NCI-H748 (cell line): ENCODE measurements around the gene PPP1R1C.
A peak's percentile ranks its signal among the peaks of the same experiment; 100 is the strongest.
"Not testable (repeated sequence)": the region's sequence is repeated elsewhere in the genome, so short reads cannot be mapped to it uniquely, and the experiment has no call there.

Experiments used
- DNase-seq: peaks from one replicate; lab custom pipeline; 2025; ENCODE audit not compliant: unreplicated experiment; lab: John Stamatoyannopoulos, UW

Gene PPP1R1C, protein sequence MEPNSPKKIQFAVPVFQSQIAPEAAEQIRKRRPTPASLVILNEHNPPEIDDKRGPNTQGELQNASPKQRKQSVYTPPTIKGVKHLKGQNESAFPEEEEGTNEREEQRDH

GRCh38 chr2:181985632-181986205 lies at the start of gene PPP1R1C:
Gene PPP1R1C (plus strand): TSS chr2:181985853. CDS start chr2:181986111, 258 bp downstream.
- peak; percentile 32 for DNase-seq

GRCh38 chr2:181937473-181937872 lies 48.2 kb upstream of the PPP1R1C start:
- no peak for DNase-seq

DNA sequence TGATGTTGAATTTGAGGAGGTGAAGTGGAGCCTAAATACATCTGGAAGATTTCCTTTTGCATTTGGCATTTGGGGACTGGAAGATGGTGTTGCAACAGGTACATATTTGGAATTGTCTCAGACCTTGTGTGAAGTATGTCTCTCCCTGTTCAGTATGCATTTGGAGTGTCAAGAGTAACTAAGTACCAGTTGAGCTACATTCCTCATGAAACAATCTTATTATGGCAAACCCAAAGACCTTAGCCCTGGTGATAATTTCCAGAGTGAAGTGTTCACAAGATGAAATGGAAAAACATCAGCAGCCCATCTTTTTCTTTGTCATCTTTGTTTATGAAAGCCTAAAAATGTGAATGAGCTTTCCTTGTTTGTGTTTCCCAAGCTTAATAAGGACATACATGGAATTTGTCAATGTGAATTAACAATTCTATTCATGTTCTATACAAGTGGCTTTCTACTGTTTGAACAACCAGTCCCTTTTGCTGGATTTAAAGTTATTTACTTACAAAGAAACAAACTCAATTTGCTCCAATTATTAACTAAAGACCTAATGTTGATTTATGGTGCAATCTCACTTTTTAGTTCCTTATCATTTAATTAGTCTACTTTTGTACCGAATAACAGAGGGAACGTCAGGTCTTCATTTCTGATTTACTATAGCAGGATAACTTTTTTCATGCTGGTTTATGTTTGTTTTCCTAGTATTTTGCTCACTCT lies 42.1 kb upstream of the PPP1R1C start:
- no peak for DNase-seq

- no peak for DNase-seq
Measured at GRCh38 chr2:181944164-181944913, 41.3 kb upstream of the PPP1R1C start.

- DNase-seq: no peak
Measured at GRCh38 chr2:181944914-181945291, 40.8 kb upstream of the PPP1R1C start.

- no peak for DNase-seq
Measured at GRCh38 chr2:181946444-181947127, 39.1 kb upstream of the PPP1R1C start.

DNA sequence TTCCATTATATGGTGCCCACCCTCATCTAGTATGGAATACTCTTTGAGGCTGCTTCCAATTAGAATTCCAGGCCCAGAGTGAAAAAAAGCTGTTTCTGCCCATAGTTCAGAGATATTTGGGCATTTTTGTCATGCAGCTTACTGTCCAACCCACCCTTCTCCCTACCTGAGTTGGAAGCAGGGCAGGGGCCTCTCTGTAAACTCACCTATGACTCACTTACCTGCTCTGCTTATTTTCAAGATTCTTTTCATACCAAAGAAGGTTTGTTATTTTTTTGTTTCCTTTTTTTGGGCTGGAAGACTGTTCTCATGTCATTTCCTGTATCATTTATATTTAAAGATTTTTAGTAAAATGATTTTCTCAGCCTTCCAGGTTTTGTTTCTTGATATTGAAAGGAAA lies 38.4 kb upstream of the PPP1R1C start:
- no peak for DNase-seq

GRCh38 chr2:181948227-181948626 lies 37.4 kb upstream of the PPP1R1C start:
- no peak for DNase-seq

- no peak for DNase-seq
Measured at GRCh38 chr2:181949047-181949446, 36.6 kb upstream of the PPP1R1C start.

DNA sequence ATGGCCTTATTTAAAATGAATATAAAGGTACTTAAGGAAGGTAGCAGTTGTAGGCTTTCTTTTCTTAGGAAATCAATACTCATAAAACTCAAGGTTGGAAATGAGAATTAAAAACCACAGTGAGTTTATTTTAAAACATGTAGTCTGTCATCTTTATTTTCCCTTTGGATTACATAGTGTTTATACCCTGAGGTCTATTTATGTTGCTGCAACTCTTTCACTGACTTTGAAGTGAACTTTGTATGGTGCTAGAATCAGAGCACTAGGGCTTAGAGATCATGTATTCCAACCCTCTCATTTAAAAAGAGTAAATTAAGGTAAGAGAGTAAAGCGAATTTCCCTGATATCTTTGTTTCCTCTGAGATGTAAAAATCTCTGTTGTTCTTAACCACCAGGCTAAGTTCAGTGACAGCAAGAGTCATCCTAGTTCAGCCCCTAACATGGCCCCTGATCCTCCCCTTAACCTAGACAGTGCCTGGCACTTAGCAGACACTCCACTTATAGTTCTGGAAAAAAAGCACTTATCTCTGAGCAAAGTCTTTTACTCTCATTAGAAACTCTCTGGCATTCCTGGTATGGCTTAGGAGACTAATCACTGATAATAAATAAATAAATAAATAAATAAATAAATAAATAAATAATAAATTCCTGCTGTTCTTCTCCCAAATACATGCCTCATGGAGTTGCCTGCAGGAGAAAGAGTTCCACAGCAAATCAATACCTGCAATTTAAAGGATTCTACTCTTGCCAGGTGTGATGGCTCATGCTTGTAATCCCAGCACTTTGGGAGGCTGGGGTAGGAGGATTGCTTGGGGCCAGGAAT lies 33.0 kb upstream of the PPP1R1C start:
- DNase-seq: no peak

- no peak for DNase-seq
Measured at GRCh38 chr2:181953881-181954537, 31.6 kb upstream of the PPP1R1C start.

GRCh38 chr2:181954538-181954883 lies 31.1 kb upstream of the PPP1R1C start:
- DNase-seq: no peak

GRCh38 chr2:181955010-181955409 lies 30.6 kb upstream of the PPP1R1C start:
- no peak for DNase-seq

GRCh38 chr2:181955866-181956265 lies 29.8 kb upstream of the PPP1R1C start:
- not testable (repeated sequence) for DNase-seq

- peak; percentile 27 for DNase-seq
Measured at GRCh38 chr2:181957668-181958067, 28.0 kb upstream of the PPP1R1C start.

- DNase-seq: no peak
Measured at GRCh38 chr2:181958726-181959125, 26.9 kb upstream of the PPP1R1C start.

- DNase-seq: no peak
Measured at GRCh38 chr2:181959508-181959907, 26.1 kb upstream of the PPP1R1C start.

- not testable (repeated sequence) for DNase-seq
Measured at GRCh38 chr2:181961167-181961566, 24.5 kb upstream of the PPP1R1C start.

DNA sequence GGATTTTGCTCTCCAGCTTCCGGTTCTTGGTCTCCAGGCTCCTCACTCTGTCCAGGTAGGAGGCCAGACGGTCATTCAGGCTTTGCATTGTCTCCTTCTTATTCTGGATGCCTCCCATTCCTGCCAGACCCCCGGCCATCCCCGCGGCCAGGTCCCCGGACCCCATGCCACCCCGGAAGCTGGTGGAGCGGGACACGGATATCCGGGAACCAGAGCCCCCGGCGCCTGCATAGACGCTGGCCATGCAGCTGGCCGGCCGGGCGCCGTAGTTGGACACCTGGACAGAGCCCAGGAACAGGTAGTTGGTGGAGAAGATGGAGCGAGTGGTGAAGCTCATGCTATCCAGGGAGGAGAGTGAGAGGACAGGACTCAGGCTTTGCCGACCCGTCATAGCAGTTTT lies 23.5 kb upstream of the PPP1R1C start:
- DNase-seq: no peak

DNA sequence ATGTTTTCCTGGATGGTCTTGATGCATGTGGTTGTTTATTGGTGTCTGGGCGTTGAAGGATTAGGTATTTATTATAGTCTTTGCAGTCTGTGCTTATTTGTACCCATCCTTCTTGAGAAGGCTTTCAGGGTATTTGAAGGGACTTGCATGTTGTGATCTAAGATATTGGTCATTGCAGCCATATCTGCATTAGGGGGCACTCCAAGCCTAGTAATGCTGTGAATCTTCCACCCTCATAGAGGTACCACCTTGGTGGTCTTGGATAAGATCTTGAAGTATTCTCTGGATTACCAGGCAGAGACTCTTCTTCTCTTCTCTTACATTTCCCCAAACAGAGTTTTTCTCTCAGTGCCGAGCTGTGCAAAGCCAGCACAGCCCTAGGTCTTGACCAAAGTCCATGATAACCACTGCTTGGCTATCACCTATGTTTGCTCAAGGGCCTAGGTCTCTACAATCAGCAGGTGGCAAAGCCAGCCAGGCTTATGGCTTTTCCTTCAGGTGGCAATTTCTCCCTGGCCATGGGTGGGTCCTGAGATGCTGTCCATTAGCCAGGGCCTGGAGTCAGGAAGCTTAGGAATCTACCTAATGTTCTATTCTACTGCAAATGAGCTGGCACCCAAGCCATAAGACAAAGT lies 15.4 kb upstream of the PPP1R1C start:
- no peak for DNase-seq
